Rectal smooth muscle tissue (tissue), 1 donor: Measurements from ENCODE around the gene SEMA3C.
A peak's percentile ranks its signal among the peaks of the same experiment; 100 is the strongest.

Source experiments
- H3K27ac ChIP-seq: one replicate; pipeline ENCODE4 v1.7.0; 2013; ENCODE audit warnings: low read depth, low read length, inconsistent platforms
- H3K27me3 ChIP-seq: one replicate; pipeline ENCODE4 v1.7.0; 2013; ENCODE audit warnings: low read length; ENCODE audit not compliant: control insufficient read depth, insufficient read depth
- H3K36me3 ChIP-seq: one replicate; pipeline ENCODE4 v1.7.0; 2013; ENCODE audit warnings: low read length; ENCODE audit not compliant: control insufficient read depth, insufficient read depth
- H3K4me1 ChIP-seq: one replicate; pipeline ENCODE4 v1.7.0; 2013; ENCODE audit warnings: low read length; ENCODE audit not compliant: control insufficient read depth, insufficient read depth
- H3K4me3 ChIP-seq: one replicate; pipeline ENCODE4 v1.7.0; 2013; ENCODE audit warnings: low read length
- H3K9ac ChIP-seq: one replicate; pipeline ENCODE4 v1.7.0; 2013; ENCODE audit warnings: low read length

SEMA3C gene

DNA sequence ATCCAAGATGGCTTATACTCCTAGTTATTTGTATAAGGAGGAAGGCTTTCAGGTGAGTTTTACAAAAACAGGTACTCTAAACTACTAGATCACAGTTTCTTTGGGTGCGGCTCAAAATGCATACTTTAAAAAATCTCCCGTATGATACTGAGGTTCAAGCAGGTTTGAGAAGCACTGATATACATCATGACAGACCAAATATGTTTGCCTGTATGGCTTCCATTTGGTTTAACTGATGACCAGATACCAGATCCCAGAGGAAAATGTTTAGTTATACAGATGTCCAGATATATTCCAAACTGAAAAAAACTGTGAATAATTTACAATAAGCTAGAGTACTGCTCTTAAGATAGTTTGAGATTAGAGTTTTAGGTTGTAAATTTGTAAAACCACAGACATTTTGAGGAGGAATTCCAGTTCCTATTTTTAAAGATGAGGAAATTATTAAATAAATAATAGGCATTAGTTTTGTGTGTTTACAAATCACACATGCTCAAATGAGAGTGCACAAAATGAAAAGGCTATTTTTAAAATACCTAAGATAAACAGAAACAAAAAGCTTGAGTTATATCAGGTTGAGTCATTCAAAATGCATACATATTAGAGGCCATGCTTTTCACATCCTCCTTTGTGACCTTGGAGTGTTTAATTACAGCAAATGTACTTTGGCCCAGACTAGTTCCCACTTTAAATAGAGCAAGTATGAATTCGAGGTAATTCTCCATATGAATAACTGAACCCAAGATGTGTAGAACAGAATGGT lies 60.5 kb downstream of the SEMA3C start:
- H3K9ac ChIP-seq: no peak overlapping the region
- H3K4me1 ChIP-seq: peaks cover 5% of the 10 kb centered on the region
- no peaks in the 10 kb centered on the region for H3K27me3 ChIP-seq
- no peak overlapping the region for H3K4me3 ChIP-seq
- H3K27ac ChIP-seq: peak overlapping the region; percentile 82
- H3K36me3 ChIP-seq: no peaks in the 10 kb centered on the region

DNA sequence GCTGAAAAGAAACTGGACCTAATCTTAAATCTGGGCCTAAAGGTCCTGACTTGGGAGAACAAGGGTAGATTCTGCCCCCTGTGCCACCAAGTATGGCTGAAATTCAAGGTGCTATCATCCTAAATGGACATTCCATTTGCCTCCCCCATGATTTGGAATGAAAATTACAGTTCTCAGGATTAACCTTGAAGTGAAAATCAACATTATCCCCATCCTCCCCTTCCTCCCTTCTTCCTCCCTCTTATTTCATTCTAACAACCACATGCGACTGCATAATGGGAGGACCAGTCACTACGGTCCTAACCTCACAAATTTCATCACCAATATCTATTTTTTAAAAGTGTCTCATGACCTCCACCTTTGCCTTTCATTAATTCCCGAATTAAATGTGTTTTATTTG lies 62.1 kb downstream of the SEMA3C start:
- no peak overlapping the region for H3K4me3 ChIP-seq
- no peak overlapping the region for H3K9ac ChIP-seq
- H3K36me3 ChIP-seq: no peaks in the 10 kb centered on the region
- peak overlapping the region; percentile 47 for H3K27ac ChIP-seq
- no peaks in the 10 kb centered on the region for H3K27me3 ChIP-seq
- peaks cover 10% of the 10 kb centered on the region for H3K4me1 ChIP-seq

GRCh38 chr7:80851896-80852476 lies 66.9 kb downstream of the SEMA3C start:
- Histone ChIP-seq H3K4me3 (no peak overlapping the region), H3K9ac (no peak overlapping the region), H3K27ac (peak overlapping the region; percentile 43), H3K36me3 (no peaks in the 10 kb centered on the region), H3K4me1 (peaks cover 11% of the 10 kb centered on the region), H3K27me3 (no peaks in the 10 kb centered on the region)

DNA sequence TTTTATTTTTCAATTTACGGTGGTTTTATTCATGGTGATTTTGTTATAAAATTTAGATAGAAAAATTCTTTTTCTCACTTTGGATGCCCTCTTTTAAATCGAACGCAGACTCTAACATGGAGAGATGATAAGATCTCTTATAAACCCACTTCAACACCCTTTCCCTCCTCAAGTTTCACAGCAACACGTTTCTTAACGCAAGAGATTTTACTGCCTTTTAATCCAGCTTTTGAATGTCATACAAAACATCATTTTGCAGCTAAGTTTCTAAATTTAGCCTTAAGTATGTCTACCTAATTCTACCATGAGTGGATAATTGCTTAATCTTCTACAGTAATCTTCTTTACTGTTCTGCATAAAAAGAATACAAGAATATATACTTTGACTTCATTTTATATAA lies 70.0 kb downstream of the SEMA3C start:
- peaks cover 14% of the 10 kb centered on the region for H3K4me1 ChIP-seq
- no peaks in the 10 kb centered on the region for H3K27me3 ChIP-seq
- no peaks in the 10 kb centered on the region for H3K36me3 ChIP-seq
- H3K4me3 ChIP-seq: no peak overlapping the region
- H3K9ac ChIP-seq: no peak overlapping the region
- H3K27ac ChIP-seq: no peak overlapping the region

DNA sequence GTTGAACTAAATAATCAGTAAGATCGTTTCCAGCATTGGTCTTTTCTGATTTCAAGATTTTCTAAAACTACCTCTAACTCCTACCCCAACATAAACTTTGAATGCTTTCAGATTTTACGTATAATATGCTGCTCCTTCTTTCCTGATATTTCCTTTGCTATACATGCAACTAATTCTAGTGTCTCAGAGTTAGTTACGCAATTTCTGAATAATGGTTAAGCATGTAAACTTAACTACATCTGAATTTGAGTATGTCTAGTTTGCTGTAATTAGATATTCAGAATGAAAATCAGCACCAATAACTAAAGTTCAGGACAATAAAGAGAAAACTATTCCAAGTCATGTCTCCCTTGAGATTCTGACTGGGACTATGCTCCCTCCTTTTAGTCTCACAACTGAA lies 71.0 kb downstream of the SEMA3C start:
- H3K27me3 ChIP-seq: no peaks in the 10 kb centered on the region
- no peak overlapping the region for H3K4me3 ChIP-seq
- peaks cover 14% of the 10 kb centered on the region for H3K4me1 ChIP-seq
- H3K36me3 ChIP-seq: no peaks in the 10 kb centered on the region
- H3K9ac ChIP-seq: no peak overlapping the region
- H3K27ac ChIP-seq: peak overlapping the region; percentile 21

GRCh38 chr7:80847027-80847426 lies 71.8 kb downstream of the SEMA3C start:
- Histone ChIP-seq H3K27ac (no peak overlapping the region), H3K36me3 (no peaks in the 10 kb centered on the region), H3K9ac (no peak overlapping the region), H3K4me3 (no peak overlapping the region), H3K4me1 (peaks cover 13% of the 10 kb centered on the region), H3K27me3 (no peaks in the 10 kb centered on the region)

DNA sequence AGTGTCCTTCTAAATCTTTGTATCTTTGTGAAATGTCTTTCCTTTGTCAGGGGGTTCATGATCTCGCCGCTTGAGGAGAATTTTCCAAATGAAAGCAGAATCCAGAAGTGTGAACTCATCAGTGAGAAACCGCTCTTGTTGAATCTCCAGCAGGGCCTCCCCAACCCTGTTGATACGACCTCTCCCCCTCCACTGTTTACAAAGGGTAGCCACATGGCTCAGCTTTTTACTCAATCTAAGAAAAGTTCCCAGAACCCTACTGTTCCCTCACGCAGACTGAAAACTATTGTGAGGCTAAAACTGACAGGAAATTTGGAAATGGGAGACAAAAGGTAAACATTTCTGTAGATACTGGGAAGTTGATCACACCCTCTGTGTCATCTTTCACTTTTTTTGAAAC lies 73.9 kb downstream of the SEMA3C start:
- no peaks in the 10 kb centered on the region for H3K27me3 ChIP-seq
- H3K9ac ChIP-seq: no peak overlapping the region
- no peaks in the 10 kb centered on the region for H3K36me3 ChIP-seq
- peaks cover 12% of the 10 kb centered on the region for H3K4me1 ChIP-seq
- H3K27ac ChIP-seq: no peak overlapping the region
- H3K4me3 ChIP-seq: no peak overlapping the region

DNA sequence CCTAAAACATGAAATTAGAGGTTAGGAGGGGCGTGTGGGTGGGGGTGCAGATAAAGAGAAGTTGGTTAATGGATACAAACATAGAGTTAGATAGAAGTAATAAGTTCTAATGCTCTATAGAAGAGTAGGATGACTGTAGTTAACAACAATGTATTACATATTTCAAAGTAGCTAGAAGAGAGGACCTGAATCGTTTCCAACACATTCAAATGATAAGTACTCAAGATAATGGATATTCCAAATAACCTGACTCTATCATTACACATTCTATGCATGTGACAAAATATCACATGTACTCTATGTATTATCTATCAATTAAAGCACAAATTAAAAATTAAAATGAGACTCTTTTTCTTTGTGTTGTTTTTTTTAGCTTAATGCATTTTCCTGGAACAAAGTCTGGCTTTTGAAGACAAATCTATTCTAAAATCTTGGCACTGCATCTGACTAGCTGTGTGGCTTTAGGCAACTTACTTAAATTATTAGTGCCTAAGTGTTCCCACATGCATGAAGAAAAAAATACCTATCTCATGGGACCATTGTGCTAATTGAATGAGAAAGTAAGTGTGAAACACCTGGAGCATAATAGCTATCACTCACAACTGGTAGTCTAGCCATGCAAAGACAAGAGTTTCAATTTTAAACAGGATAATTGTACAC lies 75.7 kb downstream of the SEMA3C start:
- H3K4me1 ChIP-seq: peaks cover 14% of the 10 kb centered on the region
- no peak overlapping the region for H3K4me3 ChIP-seq

DNA sequence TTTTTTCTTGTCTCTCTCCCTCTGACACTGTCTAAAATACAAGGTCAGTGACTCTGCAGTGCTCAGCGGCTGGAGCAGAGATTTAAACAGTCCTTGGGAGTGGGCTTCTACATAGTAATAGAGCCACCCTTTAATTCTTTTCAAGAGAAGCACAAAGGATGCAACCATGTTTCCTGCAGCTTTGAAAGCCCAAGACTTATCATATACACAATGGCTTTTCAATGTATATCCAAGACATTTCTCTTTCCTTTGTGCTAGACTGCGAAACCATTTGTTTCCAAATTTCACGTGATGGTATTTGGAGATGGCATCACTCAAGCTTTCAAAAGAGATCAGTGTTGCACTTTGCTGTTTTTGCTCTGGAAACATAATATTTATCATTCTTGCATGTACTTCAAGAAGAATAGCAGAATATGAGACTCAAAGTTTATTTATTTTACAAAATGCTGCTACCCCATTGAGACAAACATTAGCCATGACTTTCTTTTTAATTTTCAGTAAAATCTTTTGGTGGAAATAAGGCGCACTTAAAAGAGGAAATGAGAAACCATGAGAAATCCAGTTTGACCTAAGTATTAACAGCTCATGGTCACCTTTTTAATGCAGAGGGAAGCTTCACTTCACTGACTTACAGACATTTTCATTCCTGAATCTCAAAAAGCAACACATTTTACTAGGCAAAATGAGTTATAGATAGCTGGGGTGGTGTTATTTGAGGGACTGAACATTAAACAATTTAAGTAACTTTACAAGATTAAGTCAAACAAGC lies 76.6 kb downstream of the SEMA3C start:
- no peaks in the 10 kb centered on the region for H3K27me3 ChIP-seq
- no peak overlapping the region for H3K9ac ChIP-seq
- H3K36me3 ChIP-seq: no peaks in the 10 kb centered on the region
- H3K4me1 ChIP-seq: peaks cover 14% of the 10 kb centered on the region
- no peak overlapping the region for H3K27ac ChIP-seq
- no peak overlapping the region for H3K4me3 ChIP-seq

More for the DNA sequence above, 75.7 kb downstream of the SEMA3C start:
- Histone ChIP-seq H3K27ac (no peak overlapping the region), H3K9ac (no peak overlapping the region), H3K36me3 (no peaks in the 10 kb centered on the region), H3K27me3 (no peaks in the 10 kb centered on the region)

DNA sequence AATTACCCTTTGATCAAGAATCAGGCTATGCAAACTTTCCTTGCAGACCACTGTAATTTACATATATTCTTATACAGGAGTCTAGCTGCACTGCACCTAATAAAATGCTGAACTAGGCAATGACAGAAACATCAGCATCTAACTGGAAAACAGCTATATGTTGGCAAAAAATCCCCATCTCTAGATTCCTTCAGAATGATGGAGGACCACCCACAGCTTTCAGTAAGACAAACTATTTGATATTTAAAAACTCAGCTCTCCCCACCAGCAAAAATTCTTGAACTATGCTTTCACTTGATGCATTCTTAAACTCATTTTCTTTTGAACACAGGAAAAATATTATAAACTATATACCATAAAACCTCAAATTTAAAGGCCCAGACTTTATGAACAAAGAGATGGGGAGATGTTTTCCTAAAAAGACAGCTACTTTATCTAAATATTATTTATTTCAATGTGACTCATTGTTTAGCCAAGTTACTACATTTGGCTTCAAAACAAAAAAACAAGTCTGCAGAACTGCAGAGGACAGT lies 77.4 kb downstream of the SEMA3C start:
- no peak overlapping the region for H3K4me3 ChIP-seq
- no peak overlapping the region for H3K9ac ChIP-seq
- H3K4me1 ChIP-seq: peaks cover 9% of the 10 kb centered on the region
- no peaks in the 10 kb centered on the region for H3K27me3 ChIP-seq
- H3K27ac ChIP-seq: no peak overlapping the region
- no peaks in the 10 kb centered on the region for H3K36me3 ChIP-seq

- H3K36me3 ChIP-seq: no peaks in the 10 kb centered on the region
- H3K4me3 ChIP-seq: no peak overlapping the region
- no peak overlapping the region for H3K27ac ChIP-seq
- H3K27me3 ChIP-seq: no peaks in the 10 kb centered on the region
- peaks cover 9% of the 10 kb centered on the region for H3K4me1 ChIP-seq
- H3K9ac ChIP-seq: no peak overlapping the region
Observed at GRCh38 chr7:80840681-80841080, 78.2 kb downstream of the SEMA3C start.

GRCh38 chr7:80839855-80840254 lies 79.0 kb downstream of the SEMA3C start:
- peaks cover 9% of the 10 kb centered on the region for H3K4me1 ChIP-seq
- no peak overlapping the region for H3K27ac ChIP-seq
- no peaks in the 10 kb centered on the region for H3K27me3 ChIP-seq
- no peaks in the 10 kb centered on the region for H3K36me3 ChIP-seq
- no peak overlapping the region for H3K9ac ChIP-seq
- H3K4me3 ChIP-seq: no peak overlapping the region
